ENCODE data around the gene RSPO4.

Gene RSPO4

GRCh38 chr20:997016-997415, 5.1 kb downstream of the RSPO4 start:
- Histone ChIP-seq H3K4me2 (ENCODE audit: low read depth, low read length, poor library complexity, severe bottlenecking) (no peak overlapping the region), H2AFZ (ENCODE audit: low read depth, low read length, severe bottlenecking) (no peak overlapping the region), H3K4me3 (ENCODE audit: insufficient read depth, low read length, poor library complexity, severe bottlenecking) (no peak overlapping the region), H3K27me3 (ENCODE audit: low read length) (no peaks in the 10 kb centered on the region), H3K9me3 (ENCODE audit: insufficient read depth, low read length) (no peaks in the 10 kb centered on the region), H4K20me1 (ENCODE audit: low read depth, low read length) (no peaks in the 10 kb centered on the region), H3K9ac (ENCODE audit: low read length) (no peak overlapping the region), H3K79me2 (ENCODE audit: insufficient read depth, low read length) (no peaks in the 10 kb centered on the region), H3K27ac (ENCODE audit: low read depth, low read length) (no peak overlapping the region), H3K9me2 (replicated peaks; ENCODE audit: insufficient read depth, low read length) (no peaks in the 10 kb centered on the region), H3K36me3 (ENCODE audit: low read length) (no peaks in the 10 kb centered on the region), H3F3A (ENCODE audit: insufficient read depth) (no peaks in the 10 kb centered on the region)
- no peak for TF ChIP-seq EZH2phosphoT487 (conservative IDR thresholded peaks at IDR 0.05; ENCODE audit: low read length)
- no peak for TF ChIP-seq CTCF (IDR thresholded peaks at IDR 0.05; ENCODE audit: insufficient read depth, low read length, poor library complexity, severe bottlenecking)

GRCh38 chr20:995170-995569, 6.9 kb downstream of the RSPO4 start:
- Histone ChIP-seq H3K36me3 (ENCODE audit: low read length) (no peaks in the 10 kb centered on the region), H3K27me3 (ENCODE audit: low read length) (no peaks in the 10 kb centered on the region), H3K9ac (ENCODE audit: low read length) (no peak overlapping the region), H3K4me2 (ENCODE audit: low read depth, low read length, poor library complexity, severe bottlenecking) (no peak overlapping the region), H3K9me2 (replicated peaks; ENCODE audit: insufficient read depth, low read length) (no peaks in the 10 kb centered on the region), H3K9me3 (ENCODE audit: insufficient read depth, low read length) (no peaks in the 10 kb centered on the region), H3F3A (ENCODE audit: insufficient read depth) (no peaks in the 10 kb centered on the region), H3K27ac (ENCODE audit: low read depth, low read length) (no peak overlapping the region), H4K20me1 (ENCODE audit: low read depth, low read length) (no peaks in the 10 kb centered on the region), H3K4me3 (ENCODE audit: insufficient read depth, low read length, poor library complexity, severe bottlenecking) (no peak overlapping the region), H3K79me2 (ENCODE audit: insufficient read depth, low read length) (no peaks in the 10 kb centered on the region), H2AFZ (ENCODE audit: low read depth, low read length, severe bottlenecking) (no peak overlapping the region)
- TF ChIP-seq EZH2phosphoT487 (conservative IDR thresholded peaks at IDR 0.05; ENCODE audit: low read length) = no peak
- TF ChIP-seq CTCF (IDR thresholded peaks at IDR 0.05; ENCODE audit: insufficient read depth, low read length, poor library complexity, severe bottlenecking) = no peak

GRCh38 chr20:992801-993535, 9.1 kb downstream of the RSPO4 start:
- Histone ChIP-seq H3K4me3 (ENCODE audit: insufficient read depth, low read length, poor library complexity, severe bottlenecking) (no peak overlapping the region), H3K27me3 (ENCODE audit: low read length) (no peaks in the 10 kb centered on the region), H3K9me3 (ENCODE audit: insufficient read depth, low read length) (no peaks in the 10 kb centered on the region), H3F3A (ENCODE audit: insufficient read depth) (no peaks in the 10 kb centered on the region), H3K79me2 (ENCODE audit: insufficient read depth, low read length) (no peaks in the 10 kb centered on the region), H4K20me1 (ENCODE audit: low read depth, low read length) (no peaks in the 10 kb centered on the region), H3K27ac (ENCODE audit: low read depth, low read length) (no peak overlapping the region), H3K9me2 (replicated peaks; ENCODE audit: insufficient read depth, low read length) (no peaks in the 10 kb centered on the region), H2AFZ (ENCODE audit: low read depth, low read length, severe bottlenecking) (no peak overlapping the region), H3K36me3 (ENCODE audit: low read length) (no peaks in the 10 kb centered on the region), H3K9ac (ENCODE audit: low read length) (no peak overlapping the region), H3K4me2 (ENCODE audit: low read depth, low read length, poor library complexity, severe bottlenecking) (no peak overlapping the region)
- TF ChIP-seq CTCF (IDR thresholded peaks at IDR 0.05; ENCODE audit: insufficient read depth, low read length, poor library complexity, severe bottlenecking) (no peak), EZH2phosphoT487 (conservative IDR thresholded peaks at IDR 0.05; ENCODE audit: low read length) (no peak)
